HUDEP-2 (cell line): Measurements from ENCODE around the gene EXOSC5.
"Not testable (repeated sequence)": the region's sequence is repeated elsewhere in the genome, so short reads cannot be mapped to it uniquely, and the experiment has no call there.

Experiments used
- DNase-seq, 76 experiments: peaks; one replicate each; lab custom pipeline; 2025; ENCODE audit not compliant: unreplicated experiment in 76 of 76; lab: John Stamatoyannopoulos, UW

Gene EXOSC5

DNA sequence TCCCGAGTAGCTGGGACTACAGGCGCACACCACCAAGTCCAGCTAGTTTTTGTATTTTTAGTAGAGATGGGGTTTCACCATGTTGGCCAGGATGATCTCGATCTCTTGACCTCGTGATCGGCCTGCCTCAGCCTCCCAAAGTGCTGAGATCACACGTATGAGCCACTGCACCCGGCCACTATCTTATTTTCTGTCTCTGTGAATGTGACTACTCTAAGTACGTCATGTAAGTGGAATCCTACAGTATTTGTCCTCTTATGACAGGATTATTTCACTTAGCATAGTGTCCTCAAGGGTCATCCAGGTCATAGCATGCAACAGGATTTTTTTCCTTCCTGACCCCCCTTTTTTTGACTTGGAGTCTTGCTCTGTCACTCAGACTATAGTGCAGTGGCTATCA is 25.6 kb downstream of the EXOSC5 start:
- DNase-seq = no peak

DNA sequence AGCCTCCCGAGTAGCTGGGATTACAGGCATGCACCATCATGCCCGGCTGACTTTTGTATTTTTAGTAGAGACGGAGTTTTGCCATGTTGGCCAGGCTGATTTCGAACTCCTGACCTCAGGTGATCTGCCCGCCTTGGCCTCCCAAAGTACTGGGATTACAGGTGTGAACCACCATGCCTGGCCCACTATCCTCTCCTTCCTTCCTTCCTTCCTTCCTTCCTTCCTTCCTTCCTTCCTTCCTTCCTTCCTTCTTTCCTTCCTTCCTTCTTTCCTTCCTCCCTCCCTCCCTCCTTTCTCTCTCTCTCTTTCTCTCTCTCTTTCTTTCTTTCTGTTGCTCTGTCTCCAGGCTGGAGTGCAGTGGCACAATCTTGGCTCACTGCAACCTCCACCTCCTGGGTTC is 26.0 kb downstream of the EXOSC5 start:
- DNase-seq = not testable (repeated sequence)

DNA sequence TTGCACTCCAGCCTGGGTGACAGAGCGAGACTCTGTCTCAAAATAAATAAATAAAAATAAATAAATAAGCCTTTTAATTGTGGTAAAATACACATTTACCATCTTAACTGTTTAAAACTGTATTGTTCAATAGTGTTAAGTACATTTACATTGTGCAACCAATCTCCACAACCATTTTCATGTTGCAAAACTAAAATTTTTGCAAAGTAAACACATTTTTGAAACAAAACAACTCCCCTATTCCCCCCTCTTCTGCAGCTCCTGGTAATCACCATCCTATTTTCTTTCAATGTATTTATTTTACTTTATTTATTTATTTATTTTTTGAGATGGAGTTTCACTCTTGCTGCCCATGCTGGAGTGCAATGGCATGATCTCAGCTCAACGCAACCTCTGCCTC is 27.4 kb downstream of the EXOSC5 start:
- DNase-seq = no peak

DNA sequence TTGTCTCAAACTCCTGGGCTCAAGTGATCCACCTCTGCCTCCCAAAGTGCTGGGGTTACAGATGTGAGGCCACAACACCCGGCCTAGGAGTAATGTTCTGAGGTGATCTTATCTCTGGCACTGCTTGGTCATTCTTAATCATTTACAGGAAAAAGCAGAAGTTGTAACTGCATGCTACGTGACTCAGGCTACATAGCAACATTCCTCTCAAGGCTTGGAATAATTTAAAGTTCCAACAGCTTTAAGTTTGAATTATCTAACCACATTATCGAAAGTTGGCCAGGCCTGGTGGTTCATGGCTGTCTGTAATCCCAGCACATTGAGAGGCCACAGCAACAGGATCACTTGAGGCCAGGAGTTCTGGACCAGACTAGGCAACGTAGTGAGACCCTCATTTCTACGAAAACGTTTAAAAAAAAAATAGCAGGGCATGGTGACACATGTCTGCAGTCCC is 29.3 kb downstream of the EXOSC5 start:
- peak in 61 of 76 experiments; percentile 11 to 87 (median 55) for DNase-seq

DNA sequence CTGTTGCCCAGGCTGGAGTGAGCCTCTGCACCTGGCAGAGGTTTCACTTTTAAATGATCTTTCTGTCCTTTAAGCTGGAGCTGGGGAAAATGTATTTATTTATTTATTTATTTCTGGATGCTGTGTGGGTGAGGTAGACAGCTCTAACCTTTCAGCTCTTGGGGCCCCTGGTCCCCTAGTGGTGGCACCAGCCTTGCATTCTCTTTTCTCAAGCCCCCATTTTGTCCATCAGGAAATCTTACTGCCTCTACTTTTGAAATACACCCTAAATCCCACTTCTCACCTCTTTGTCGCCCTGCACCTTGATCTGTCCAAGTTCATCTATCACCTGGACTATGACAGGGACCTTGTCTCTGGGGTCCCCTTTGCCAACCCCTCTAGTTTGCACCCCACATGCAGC is 31.1 kb downstream of the EXOSC5 start:
- peak in 25 of 76 experiments; percentile 7 to 51 (median 20) for DNase-seq

DNA sequence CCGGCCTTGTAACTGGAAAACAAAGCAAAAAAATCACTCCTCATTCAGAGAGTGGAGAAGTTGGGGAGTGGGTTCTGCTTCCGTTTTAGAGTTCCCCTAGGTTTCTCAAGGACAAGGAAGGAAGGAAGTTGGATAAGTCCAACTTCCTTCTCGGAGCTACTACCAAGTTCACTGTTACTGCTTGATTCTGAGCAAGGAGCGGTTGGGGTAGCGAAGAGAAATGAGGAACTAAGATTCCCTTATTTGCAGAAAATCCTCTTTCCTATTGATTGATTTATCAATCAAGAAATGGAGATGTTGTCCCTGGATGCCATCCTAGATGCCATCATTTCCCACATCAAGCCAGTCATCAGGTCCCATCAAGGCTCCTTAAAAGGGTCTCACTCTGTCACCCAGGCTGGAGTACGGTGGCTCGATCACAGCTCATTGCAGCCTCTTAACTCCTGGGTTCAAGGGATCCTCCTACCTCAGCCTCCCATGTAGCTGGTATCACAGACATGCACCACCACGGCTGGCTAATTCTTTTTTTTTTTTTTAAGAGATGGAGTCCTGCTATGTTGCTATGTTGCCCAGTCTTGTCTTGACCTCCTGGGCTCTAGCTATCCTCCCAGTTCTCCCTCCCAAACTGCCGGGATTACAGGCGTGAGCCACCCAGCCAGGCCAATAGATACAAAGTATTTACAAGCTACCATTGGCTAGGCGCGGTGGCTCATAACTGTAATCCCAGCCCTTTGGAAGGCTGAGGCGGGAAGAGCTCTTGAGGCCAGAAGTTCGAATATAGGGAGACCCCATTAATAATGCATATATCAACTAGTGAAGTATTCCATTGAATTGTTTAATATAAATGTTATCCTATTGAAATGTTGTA is 32.4 kb downstream of the EXOSC5 start:
- DNase-seq = peak in 6 of 76 experiments; percentile 32 to 44 (median 38)

DNA sequence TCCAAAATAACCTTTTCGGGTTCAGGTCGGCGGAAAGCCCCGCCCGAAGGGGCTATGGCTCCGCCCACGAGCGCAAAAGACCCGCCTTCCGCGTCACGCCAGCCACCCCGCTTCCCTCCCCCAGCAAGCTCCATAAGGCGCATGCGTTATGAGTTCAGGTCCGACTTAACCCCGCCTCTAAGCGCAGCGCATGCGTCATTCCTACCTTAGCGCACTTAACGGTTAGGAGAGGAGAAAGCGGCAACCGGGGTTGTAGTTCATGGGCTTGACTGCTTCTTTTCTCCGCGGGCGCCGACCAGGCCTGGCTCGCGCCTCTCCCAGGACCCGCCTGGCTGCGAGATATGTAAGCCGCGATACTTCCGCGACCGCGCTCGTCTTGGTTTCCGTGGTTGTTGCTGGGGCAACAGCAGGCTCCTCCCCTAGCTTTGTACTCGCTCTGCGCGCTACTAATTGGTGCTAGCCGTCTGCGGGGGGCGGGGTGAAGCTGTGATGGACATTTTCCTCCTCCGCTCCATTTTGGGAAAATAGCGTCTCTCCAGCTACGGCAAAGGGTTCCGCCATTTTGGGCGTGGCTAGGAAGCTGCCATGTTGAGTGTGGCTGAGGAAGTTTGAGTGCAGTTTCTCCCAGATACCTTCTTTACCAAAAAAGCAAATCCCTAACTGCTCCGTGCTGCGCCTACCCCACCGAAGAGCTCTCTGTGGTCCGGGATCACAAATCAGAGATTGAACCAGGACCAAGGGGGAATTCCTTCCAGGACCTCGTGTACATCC is 33.2 kb downstream of the EXOSC5 start, which contains the start of gene B9D2:
Gene B9D2, minus strand, starts transcription at position 397 of the 771 bp plus-strand sequence. CDS start 630 bp downstream, outside the sequence.
- DNase-seq = peak; percentile 79 to 100 (median 98)

DNA sequence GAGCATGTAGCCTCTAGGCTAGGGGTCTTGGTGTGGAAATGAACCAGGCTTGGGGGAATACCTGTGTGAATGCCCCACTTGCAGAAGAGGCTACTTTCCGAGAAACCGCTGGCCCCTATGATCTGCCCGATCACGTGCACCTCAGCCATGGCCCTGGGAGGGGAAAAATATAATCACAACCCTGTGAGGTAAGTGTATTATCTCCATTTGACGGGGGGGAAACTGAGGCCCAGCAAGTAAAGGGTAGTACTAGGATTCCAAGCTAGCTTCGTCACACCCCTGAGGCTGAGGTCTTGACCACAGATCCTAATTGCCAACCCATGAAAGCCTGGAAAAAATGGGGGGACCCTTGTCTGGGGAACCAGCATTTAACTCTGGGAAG is 33.8 kb downstream of the EXOSC5 start:
- DNase-seq = peak in 1 of 76 experiments; percentile 38

DNA sequence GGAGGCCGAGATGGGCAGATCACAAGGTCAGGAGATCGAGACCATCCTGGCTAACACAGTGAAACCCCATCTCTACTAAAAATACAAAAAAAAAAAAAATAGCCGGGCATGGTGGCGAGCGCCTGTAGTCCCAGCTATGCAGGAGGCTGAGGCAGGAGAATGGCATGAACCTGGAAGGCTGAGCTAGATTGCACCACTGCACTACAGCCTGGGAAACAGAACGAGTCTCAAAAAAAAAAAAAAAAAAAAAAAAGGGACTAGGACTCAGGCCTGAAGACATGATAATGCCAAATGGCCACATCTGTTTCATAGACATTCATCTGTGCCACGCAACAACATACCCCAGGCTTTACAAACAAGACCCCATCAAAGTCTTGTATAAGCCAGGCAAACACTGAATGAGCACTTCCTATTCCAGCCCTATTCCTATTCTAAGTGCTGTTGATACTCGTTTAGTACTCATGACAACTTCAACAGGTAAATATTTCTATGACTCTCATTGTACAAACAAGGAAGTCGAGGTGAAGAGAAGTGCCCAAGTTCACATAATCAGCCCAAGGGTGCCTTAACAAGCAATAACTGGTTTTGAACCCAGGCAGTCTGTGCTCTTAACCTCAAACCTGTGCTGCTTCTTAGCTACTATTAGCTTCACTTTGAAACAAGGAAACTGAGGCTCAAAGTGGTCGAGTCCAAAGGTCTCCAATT is 34.9 kb downstream of the EXOSC5 start:
- no peak for DNase-seq

DNA sequence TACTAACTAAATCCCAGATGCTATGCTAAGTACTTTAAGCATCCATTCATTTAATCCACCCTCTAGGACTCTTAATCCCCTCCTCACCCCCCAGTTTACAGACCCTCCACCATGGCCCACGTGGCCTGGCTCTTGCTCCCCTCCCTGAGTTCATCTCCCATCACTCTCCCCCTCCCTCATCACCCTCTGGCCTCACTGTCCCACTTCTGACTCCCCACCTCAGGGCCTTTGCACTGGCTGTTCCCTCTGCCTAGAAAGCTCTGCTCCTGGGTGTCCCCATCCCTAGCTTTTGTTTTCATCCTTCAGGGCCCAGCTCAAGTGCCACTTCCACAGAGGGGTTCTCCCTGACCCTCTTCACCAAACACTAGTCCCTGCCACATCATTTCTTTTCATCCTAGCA is 37.4 kb downstream of the EXOSC5 start:
- no peak for DNase-seq

DNA sequence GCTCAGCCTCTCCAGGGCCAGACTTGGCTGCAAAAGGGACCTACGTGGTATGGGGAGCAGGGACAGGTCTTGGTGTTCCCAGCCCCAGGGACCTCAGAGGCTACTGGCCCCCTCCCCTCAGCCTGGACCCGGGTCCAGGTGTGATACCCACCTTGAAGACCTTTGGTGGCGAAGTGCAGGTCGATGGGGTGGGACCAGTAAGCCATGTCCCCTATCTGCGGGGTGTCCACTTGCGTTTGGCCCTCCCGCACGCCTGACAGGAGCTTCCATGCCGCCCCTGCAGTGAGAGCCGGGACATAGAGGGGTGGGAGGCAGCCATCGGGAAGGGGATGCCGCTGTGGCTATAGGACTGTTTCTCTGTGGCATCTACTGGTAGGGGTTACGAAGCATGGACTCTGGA is 39.4 kb downstream of the EXOSC5 start:
- no peak for DNase-seq

DNA sequence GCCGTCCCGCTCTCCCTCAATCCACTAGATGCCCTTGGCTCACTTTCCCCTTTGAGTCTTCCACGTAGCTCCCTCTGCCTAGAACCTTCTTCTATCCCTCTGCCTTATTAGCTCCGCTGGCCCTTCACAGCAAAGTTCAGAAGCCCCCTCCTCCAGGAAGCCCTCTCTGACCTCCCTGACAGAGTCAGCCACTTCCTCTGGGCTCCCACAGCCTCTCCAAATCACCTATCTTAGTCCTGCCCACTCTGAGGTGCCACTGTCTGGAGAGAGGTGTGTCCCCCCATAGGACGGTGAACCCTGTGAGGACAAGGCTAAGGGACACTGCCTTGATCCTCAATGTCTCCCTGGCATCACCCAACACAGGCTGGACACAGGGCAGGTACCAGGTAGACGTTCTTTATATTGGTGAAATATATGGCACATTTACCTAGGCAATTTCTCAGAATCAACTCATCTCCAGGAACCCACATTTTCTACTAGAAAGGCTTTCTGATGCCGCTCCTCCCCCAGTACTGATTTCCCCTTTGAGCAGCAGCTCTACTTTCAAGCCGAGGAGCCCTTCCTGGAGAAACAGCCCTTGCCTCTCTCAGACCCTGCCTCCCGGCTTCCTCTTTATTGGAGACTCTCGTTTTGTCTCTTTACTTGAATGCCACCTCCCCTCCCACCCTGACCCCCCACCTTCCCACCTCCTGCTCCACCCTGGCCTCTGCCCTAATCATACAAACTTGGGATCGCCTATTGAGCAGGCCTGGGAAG is 40.0 kb downstream of the EXOSC5 start:
- no peak for DNase-seq

DNA sequence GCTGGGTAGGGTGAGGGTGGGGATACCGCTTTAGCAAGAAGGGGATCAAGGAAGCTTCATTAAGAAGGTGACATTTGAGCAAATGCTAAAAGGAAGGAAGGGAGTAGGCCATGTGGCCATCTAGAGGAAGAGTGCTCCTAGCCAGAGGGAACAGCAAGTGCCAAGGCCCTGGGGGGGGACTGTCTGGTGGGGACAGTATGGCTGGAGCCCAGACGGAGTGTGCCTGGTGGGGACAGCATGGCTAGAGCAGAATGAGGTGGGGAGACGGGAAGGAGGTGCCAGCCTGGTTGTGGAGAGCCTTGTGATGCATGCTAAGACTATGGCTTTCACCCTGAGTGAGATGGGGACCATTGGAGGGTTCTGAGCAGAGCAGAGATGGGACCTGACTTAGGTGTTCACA is 41.4 kb downstream of the EXOSC5 start:
- DNase-seq = no peak

DNA sequence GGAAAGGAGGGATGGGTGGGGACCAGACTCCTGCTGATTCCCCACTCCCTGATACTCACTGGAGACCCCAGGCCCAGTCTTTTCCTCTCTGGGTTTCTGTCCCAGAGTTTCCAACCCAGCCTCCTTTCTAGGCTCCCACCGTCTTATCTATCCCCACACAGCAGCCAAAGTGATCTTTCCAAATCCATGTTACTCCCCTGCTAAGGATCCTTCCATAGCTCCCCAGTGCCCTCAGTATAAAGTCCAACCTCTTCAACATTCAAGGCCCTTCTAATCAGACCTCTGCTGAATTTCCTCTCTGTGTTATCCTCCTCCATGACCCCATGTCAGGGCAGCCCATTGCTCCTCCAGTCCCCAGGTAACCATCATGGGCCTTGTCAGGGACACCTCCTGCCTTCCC is 42.1 kb downstream of the EXOSC5 start:
- DNase-seq = no peak

DNA sequence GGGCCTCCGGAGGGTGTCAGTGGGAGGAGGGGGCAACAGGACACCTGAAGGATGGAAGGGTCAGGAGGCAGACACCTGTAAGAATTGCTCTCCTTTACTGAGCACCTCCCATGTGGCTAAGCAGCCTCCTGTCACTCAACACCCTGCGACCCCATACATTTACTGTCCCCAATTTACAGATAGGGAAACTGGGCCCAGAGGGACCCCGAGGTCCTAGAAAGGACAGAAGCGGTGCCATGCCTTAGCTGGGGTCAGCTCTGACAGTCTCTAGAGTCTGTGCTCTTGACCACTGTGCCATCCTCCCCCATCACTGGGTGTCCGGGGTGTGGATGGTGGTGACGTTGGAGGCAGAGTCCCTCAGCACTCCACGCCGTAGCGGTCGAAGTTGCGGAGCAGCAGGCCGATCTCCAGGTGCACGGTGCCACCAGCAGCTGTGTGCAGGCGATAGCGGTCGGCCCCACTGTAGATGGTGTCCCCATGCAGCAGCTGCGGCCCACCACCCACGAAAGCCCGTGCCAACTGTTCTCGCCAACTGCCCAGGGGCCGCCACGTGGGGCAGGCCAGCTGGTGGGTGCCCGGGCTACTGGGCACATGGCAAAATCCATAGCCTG is 42.7 kb downstream of the EXOSC5 start:
- no peak for DNase-seq

DNA sequence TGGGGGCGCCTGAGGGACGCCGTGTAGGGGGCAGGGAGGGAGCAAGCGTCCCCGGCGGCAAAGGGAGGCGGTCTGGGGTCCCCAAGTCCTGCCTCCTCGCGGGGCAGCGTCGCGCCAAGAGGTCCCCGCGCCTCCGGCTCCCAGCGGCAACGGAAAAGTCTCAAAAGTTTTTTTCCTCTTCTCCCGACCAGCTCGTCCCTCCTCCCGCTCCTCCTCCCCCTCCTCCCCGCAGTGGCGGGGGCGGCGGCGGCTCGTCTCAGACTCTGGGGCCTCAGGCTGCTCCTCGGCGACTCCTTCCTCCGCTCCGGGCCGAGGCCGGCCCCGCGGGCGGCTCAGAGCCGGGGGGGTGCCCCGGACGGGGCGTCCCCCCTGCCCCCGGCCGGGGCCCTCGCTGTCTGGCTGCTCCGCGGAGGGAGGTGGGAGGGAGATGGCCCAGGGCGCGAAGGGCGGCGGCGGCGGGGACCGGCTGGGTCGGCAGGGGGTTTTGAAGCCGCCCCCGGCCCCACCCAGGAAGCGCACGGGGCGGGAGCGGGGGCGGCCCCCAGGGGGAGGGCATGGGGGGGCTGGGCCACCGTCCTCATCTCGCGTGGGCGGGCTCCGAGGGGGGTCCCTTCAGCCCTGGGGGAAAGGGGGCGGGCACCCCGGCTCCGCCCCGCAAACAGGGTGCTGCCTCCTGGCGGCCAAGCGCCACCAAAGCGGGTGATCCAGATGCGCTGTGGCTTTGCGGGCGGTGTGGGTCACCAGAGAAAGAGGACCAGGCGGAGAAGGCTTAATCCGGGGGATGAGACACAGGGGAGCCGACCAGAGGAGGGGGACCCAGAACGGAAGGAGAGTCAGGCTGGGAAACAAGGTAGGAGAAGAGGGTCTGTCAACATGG is 43.5 kb downstream of the EXOSC5 start, which contains the start of gene TGFB1:
Gene TGFB1, minus strand, starts transcription at position 457 of the 877 bp plus-strand sequence. CDS start 878 bp downstream, outside the sequence.
- DNase-seq = peak in 74 of 76 experiments; percentile 33 to 96 (median 88)

DNA sequence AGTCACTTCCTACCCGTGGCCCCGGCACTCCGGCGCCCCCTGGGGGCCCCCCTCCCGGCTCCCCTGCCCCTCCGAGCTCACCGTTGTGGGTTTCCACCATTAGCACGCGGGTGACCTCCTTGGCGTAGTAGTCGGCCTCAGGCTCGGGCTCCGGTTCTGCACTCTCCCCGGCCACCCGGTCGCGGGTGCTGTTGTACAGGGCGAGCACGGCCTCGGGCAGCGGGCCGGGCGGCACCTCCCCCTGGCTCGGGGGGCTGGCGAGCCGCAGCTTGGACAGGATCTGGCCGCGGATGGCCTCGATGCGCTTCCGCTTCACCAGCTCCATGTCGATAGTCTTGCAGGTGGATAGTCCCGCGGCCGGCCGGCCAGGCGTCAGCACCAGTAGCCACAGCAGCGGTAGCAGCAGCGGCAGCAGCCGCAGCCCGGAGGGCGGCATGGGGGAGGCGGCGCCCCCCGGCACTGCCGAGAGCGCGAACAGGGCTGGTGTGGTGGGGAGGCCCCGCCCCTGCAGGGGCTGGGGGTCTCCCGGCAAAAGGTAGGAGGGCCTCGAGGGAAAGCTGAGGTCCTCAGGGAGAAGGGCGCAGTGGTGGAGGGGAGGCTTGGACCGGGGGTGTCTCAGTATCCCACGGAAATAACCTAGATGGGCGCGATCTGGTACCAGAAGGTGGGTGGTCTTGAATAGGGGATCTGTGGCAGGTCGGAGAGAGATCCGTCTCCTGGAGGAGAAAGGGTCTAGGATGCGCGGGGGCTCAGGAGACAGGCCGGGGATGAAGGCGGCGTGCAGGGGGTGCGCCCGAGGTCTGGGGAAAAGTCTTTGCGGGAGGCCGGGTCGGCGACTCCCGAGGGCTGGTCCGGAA is 44.3 kb downstream of the EXOSC5 start:
- peak in 72 of 76 experiments; percentile 13 to 83 (median 64) for DNase-seq

DNA sequence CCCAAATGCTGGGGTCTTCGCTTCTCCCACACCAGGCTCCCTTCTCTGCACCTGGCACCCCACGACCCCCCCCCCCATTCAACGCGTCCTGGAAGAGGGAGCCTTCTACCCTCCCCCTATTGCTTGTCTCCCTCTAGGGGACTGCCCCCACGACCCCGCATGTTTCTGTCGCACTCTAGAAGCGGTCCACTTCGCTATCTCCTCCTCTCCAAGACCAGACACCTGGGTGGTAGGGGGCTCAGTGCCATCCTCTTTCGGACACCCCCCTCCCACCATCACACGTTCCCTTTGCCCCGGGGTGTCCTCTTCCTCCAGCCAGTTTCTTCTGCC is 44.9 kb downstream of the EXOSC5 start:
- no peak for DNase-seq
